Measurements from ENCODE around the gene NCCRP1.

- TF ChIP-seq CTCF (conservative IDR thresholded peaks at IDR 0.05) (no peak), EZH2 (IDR thresholded peaks at IDR 0.05; ENCODE audit: low read depth) (no peak)
Measured at GRCh38 chr19:39202998-39203355, 6.2 kb downstream of the NCCRP1 start.

Measured in PC-9 (cell line).